Kidney (tissue), 14 donors: ENCODE results near the gene FAM13A. TPM values are rescaled to one million over a fixed set of nuclear protein-coding genes. Genes with fewer than 3 reads are reported as not detected.
"Not testable (repeated sequence)": the region's sequence is repeated elsewhere in the genome, so short reads cannot be mapped to it uniquely, and the experiment has no call there.

Source experiments
- DNase-seq, 5 donors: peaks; one replicate each; pipeline ENCODE4 v3.0.0-alpha.2; 2013 to 2020
- FAIRE-seq: peaks from 2 replicates; lab custom pipeline; 2012; peaks lifted over from hg19 to GRCh38; lab: Jason Lieb, UNC
- H3K27ac ChIP-seq, 2 donors: one replicate each; pipeline ENCODE4 v1.7.0; 2013; ENCODE audit warnings: low read depth in 2 of 2, low read length in 2 of 2, inconsistent platforms in 1 of 2
- H3K27me3 ChIP-seq: one replicate; pipeline ENCODE4 v1.7.1; 2013; ENCODE audit warnings: low read length, inconsistent platforms; ENCODE audit not compliant: control insufficient read depth, insufficient read depth
- H3K36me3 ChIP-seq, 3 donors: one replicate each; pipeline versions ENCODE4 v1.7.0 to v1.7.1; 2013; ENCODE audit warnings: low read length in 3 of 3, control low read depth in 1 of 3, inconsistent platforms in 1 of 3; ENCODE audit not compliant: insufficient read depth in 3 of 3, control insufficient read depth in 2 of 3
- H3K4me1 ChIP-seq, 3 donors: one replicate each; pipeline versions ENCODE4 v1.7.0 to v1.7.1; 2013; ENCODE audit warnings: low read length in 3 of 3, inconsistent platforms in 1 of 3, low read depth in 1 of 3; ENCODE audit not compliant: control insufficient read depth in 2 of 3, insufficient read depth in 2 of 3
- H3K4me3 ChIP-seq, 3 donors: one replicate each; pipeline versions ENCODE4 v1.7.0 to v1.8.1; 2013; ENCODE audit warnings: low read length in 3 of 3, control low read depth in 1 of 3, inconsistent platforms in 1 of 3
- H3K9ac ChIP-seq, 3 donors: one replicate each; pipeline versions ENCODE4 v1.7.0 to v1.7.1; 2013; ENCODE audit warnings: low read length in 3 of 3, control low read depth in 1 of 3, inconsistent platforms in 1 of 3
- H3K9me3 ChIP-seq, 3 donors: one replicate each; pipeline versions ENCODE4 v1.7.0 to v1.7.1; 2013; ENCODE audit warnings: low read length in 3 of 3, control low read depth in 1 of 3, inconsistent platforms in 1 of 3; ENCODE audit not compliant: control insufficient read depth in 2 of 3, insufficient read depth in 1 of 3
- CTCF ChIP-seq: IDR thresholded peaks from 3 replicates; pipeline ENCODE4 v1.5.1; 2012; ENCODE audit warnings: mild to moderate bottlenecking, moderate library complexity, borderline replicate concordance; ENCODE audit not compliant: insufficient read depth; ENCODE audit errors: extremely low read depth
- intact Hi-C: fragments of 100-400 bp; cut with DNase I; formaldehyde crosslinking; loops from one replicate; pipeline ENCODE4 v1.11.1; 2022
- polyA plus RNA-seq: library from polyadenylated mRNA; stranded (reverse); fragments of 350-450 nt; fragmentation: Illumina TruSeq; extraction: RNeasy Lipid Tissue Mini Kit (QIAGEN cat#74804); gene quantifications from one replicate; pipeline ENCODE4 v1.2.3, GENCODE V29; 2014; ENCODE audit warnings: low read depth, low replicate concordance; ENCODE audit not compliant: insufficient read depth
- total RNA-seq: library from RNA; stranded (reverse); fragmentation: NEBNext Ultra II Directional; extraction: Animal tissue kit (Norgen Biotek cat#: 25700); gene quantifications from one replicate; pipeline ENCODE4 v1.2.1, GENCODE V29; 2021
- donor health status: control.
- donor health status: control.
- donor health status: control.
- donor health status: control.
- donor health status: control.
- donor health status: DM: yes; HTN: yes; CAD: no.
- donor health status: Normal renal cell carcinoma (clear cell type).

The FAM13A gene
- total and polyA plus RNA-seq, 2 donors from 2014 or later: 12.9 to 48.3 TPM

DNA sequence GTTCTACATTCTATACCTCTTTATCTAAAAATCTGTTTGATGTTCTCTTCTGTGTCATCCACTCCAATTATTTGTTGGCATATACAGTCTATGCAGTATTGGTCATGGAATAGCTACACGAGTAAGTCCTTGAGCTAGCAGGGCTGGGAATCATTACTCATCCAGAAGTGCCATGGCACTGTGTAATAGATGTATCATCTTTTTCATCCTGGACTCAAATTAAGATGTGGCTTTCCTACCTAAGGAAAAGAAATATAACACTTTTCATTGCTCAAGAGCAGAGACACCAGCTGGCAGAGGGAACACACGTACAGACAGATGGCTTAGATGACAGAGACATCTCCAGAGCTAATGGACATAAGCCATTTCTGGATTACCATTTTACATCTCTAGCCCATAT is 159.8 kb downstream of the FAM13A start:
- FAIRE-seq (no peak), DNase-seq (no peak)
- Histone ChIP-seq H3K27ac (no peak overlapping the region), H3K4me1 (no peaks in the 10 kb centered on the region), H3K27me3 (no peaks in the 10 kb centered on the region), H3K4me3 (no peak overlapping the region), H3K9me3 (no peaks in the 10 kb centered on the region), H3K9ac (no peak overlapping the region), H3K36me3 (no peaks in the 10 kb centered on the region)
- TF ChIP-seq CTCF: no peak
- intact Hi-C loops: no loop called here

GRCh38 chr4:88893961-88894360 is 163.0 kb downstream of the FAM13A start:
- Histone ChIP-seq H3K9ac (no peak overlapping the region), H3K27me3 (no peaks in the 10 kb centered on the region), H3K4me3 (no peak overlapping the region), H3K4me1 (peaks cover 0 to 3% (median 0%) of the 10 kb centered on the region in 3 donors), H3K27ac (no peak overlapping the region), H3K36me3 (no peaks in the 10 kb centered on the region), H3K9me3 (no peaks in the 10 kb centered on the region)
- DNase-seq: no peak
- intact Hi-C loops: no loop called here
- no peak for TF ChIP-seq CTCF
- FAIRE-seq: no peak

DNA sequence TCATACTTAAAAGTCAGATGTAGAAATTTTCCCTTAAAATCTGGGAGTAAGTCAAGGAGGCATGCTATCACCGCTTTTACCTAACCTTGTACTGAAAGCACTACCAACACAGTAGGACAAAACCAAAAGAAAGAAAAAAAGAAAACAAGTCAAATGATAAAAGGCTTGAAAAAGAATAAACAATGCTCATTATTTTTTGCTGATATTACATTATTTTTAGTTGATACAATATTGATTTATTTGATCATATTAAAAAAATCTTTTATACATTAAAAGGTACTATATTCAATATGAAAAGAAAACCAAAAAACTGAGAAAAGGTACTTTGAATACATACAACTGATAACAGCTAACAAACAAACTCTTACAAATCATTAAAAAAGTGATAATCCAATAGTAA is 164.3 kb downstream of the FAM13A start:
- intact Hi-C loops: no loop called here
- H3K9ac ChIP-seq: no peak overlapping the region
- no peak for TF ChIP-seq CTCF
- no peak overlapping the region for H3K27ac ChIP-seq
- H3K36me3 ChIP-seq: no peaks in the 10 kb centered on the region
- no peak overlapping the region for H3K4me3 ChIP-seq
- no peak for DNase-seq
- FAIRE-seq: peak; percentile 57
- no peaks in the 10 kb centered on the region for H3K27me3 ChIP-seq
- H3K4me1 ChIP-seq: peaks cover 0 to 3% (median 0%) of the 10 kb centered on the region in 3 donors
- H3K9me3 ChIP-seq: no peaks in the 10 kb centered on the region

GRCh38 chr4:88891636-88892035 is 165.3 kb downstream of the FAM13A start:
- no peak for TF ChIP-seq CTCF
- no peak overlapping the region for H3K9ac ChIP-seq
- no peaks in the 10 kb centered on the region for H3K36me3 ChIP-seq
- DNase-seq (no peak), FAIRE-seq (no peak)
- H3K4me1 ChIP-seq: peaks cover 0 to 3% (median 0%) of the 10 kb centered on the region in 3 donors
- no peak overlapping the region for H3K27ac ChIP-seq
- H3K27me3 ChIP-seq: no peaks in the 10 kb centered on the region
- no peak overlapping the region for H3K4me3 ChIP-seq
- H3K9me3 ChIP-seq: no peaks in the 10 kb centered on the region
- intact Hi-C loops: no loop called here

- H3K9ac ChIP-seq, H3K4me1 ChIP-seq, H3K36me3 ChIP-seq, H3K27ac ChIP-seq, H3K9me3 ChIP-seq, DNase-seq, FAIRE-seq, intact Hi-C loops, H3K4me3 ChIP-seq, H3K27me3 ChIP-seq: not testable (repeated sequence)
Observed at GRCh38 chr4:88887409-88887808, 169.6 kb downstream of the FAM13A start.
